Smooth muscle cell (in vitro differentiated cells): ENCODE results near the gene RGS1. TPM values are rescaled to one million over a fixed set of nuclear protein-coding genes. Genes with fewer than 3 reads are reported as not detected.

ENCODE experiments used
- DNase-seq: peaks from one replicate; lab custom pipeline; 2025; ENCODE audit not compliant: unreplicated experiment; lab: John Stamatoyannopoulos, UW
- H2AFZ ChIP-seq: fragments of 200-600 bp; sonication (generic); 2 replicates; pipeline ENCODE4 v1.6.0; 2016; ENCODE audit warnings: antibody characterized with exemption, low read depth, mild to moderate bottlenecking
- H3F3A ChIP-seq: fragments of 200-600 bp; sonication (generic); 2 replicates; pipeline ENCODE4 v1.6.0; 2017; ENCODE audit warnings: antibody characterized with exemption, low read depth
- H3K27ac ChIP-seq: fragments of 200-600 bp; sonication (generic); 2 replicates; pipeline ENCODE4 v1.5.1; 2016; ENCODE audit warnings: low read depth, mild to moderate bottlenecking
- H3K27me3 ChIP-seq: fragments of 200-600 bp; sonication (generic); 2 replicates; pipeline ENCODE4 v1.6.1; 2016; ENCODE audit warnings: low read depth, mild to moderate bottlenecking
- H3K36me3 ChIP-seq: fragments of 200-600 bp; sonication (generic); 2 replicates; pipeline ENCODE4 v1.5.1; 2016; ENCODE audit warnings: low read depth
- H3K4me1 ChIP-seq: fragments of 200-600 bp; sonication (generic); 2 replicates; pipeline ENCODE4 v1.5.1; 2016; ENCODE audit warnings: low read depth
- H3K4me2 ChIP-seq: fragments of 200-600 bp; sonication (generic); 2 replicates; pipeline ENCODE4 v1.6.0; 2016; ENCODE audit warnings: mild to moderate bottlenecking
- H3K4me3 ChIP-seq: fragments of 200-600 bp; sonication (generic); 2 replicates; pipeline ENCODE4 v1.5.1; 2016; ENCODE audit warnings: mild to moderate bottlenecking
- H3K79me2 ChIP-seq: fragments of 200-600 bp; sonication (generic); 2 replicates; pipeline ENCODE4 v1.6.0; 2016; ENCODE audit warnings: low read depth, mild to moderate bottlenecking
- H3K9ac ChIP-seq: fragments of 200-600 bp; sonication (generic); 2 replicates; pipeline ENCODE4 v1.6.0; 2016; ENCODE audit warnings: low read depth
- H3K9me3 ChIP-seq: fragments of 200-600 bp; sonication (generic); replicated peaks from 2 replicates; pipeline ENCODE4 v1.5.1; 2016; ENCODE audit warnings: low read depth
- H4K20me1 ChIP-seq: fragments of 200-600 bp; sonication (generic); 2 replicates; pipeline ENCODE4 v1.6.0; 2016; ENCODE audit warnings: low read depth
- CTCF ChIP-seq: fragments of 200-600 bp; sonication (generic); IDR thresholded peaks from 2 replicates; pipeline ENCODE4 v1.5.1; 2017; ENCODE audit warnings: borderline replicate concordance, mild to moderate bottlenecking, antibody characterized with exemption; ENCODE audit not compliant: insufficient read depth, poor library complexity, severe bottlenecking
- WGBS: methylation state at CpG from one replicate; pipeline ENCODE4 v1.1.7; 2016; ENCODE audit warnings: low lambda C conversion rate; 5-methylcytosine and 5-hydroxymethylcytosine counted together
- polyA plus RNA-seq: library from polyadenylated mRNA; unstranded; fragments of >200 nt; fragmentation: Nextera tagmentation; extraction: Ambion mirVana; gene quantifications from 2 replicates; pipeline ENCODE4 v1.2.1, GENCODE V29; 2016
- total RNA-seq: library from RNA; depleted of rRNA; stranded (reverse); fragments of >200 nt; gene quantifications from 2 replicates; pipeline ENCODE4 v1.2.3, GENCODE V29; 2014

Gene RGS1
- total and polyA plus RNA-seq, 2 experiments from 2014 or later = 119 to 224 TPM

GRCh38 chr1:192534666-192535065, 40.9 kb upstream of the RGS1 start:
- 78% methylated on average over 2 of the region's 2 CpGs for WGBS
- H2AFZ ChIP-seq = no peak overlapping the region
- no peak for DNase-seq
- H3K36me3 ChIP-seq = no peaks in the 10 kb centered on the region
- H3K9me3 ChIP-seq = no peaks in the 10 kb centered on the region
- peaks cover 21% of the 10 kb centered on the region for H3K4me1 ChIP-seq
- H4K20me1 ChIP-seq = no peaks in the 10 kb centered on the region
- no peak overlapping the region for H3K4me3 ChIP-seq
- H3K27me3 ChIP-seq = no peaks in the 10 kb centered on the region
- no peak overlapping the region for H3K27ac ChIP-seq
- peaks cover 10% of the 10 kb centered on the region for H3F3A ChIP-seq
- H3K79me2 ChIP-seq = no peaks in the 10 kb centered on the region
- H3K9ac ChIP-seq = no peak overlapping the region
- no peak overlapping the region for H3K4me2 ChIP-seq
- TF ChIP-seq CTCF = no peak

GRCh38 chr1:192535916-192536664, 39.5 kb upstream of the RGS1 start:
- Histone ChIP-seq H2AFZ (no peak overlapping the region), H3K4me2 (no peak overlapping the region), H3K4me1 (peaks cover 17% of the 10 kb centered on the region), H3K79me2 (no peaks in the 10 kb centered on the region), H3K9ac (no peak overlapping the region), H3K4me3 (no peak overlapping the region), H3F3A (peaks cover 7% of the 10 kb centered on the region), H4K20me1 (no peaks in the 10 kb centered on the region), H3K36me3 (no peaks in the 10 kb centered on the region), H3K27ac (no peak overlapping the region), H3K27me3 (no peaks in the 10 kb centered on the region), H3K9me3 (no peaks in the 10 kb centered on the region)
- no peak for DNase-seq
- TF ChIP-seq CTCF = no peak
- 83% methylated on average over 3 of the region's 3 CpGs for WGBS

- peak overlapping the region; percentile 99 for H3K9ac ChIP-seq
- no peak for DNase-seq
These were observed 36.9 kb upstream of the RGS1 start for GRCh38 chr1:192538407-192539296.

More at GRCh38 chr1:192538407-192539296, 36.9 kb upstream of the RGS1 start:
- Histone ChIP-seq H3K4me3 (no peak overlapping the region), H3K27ac (peak overlapping the region; percentile 100), H4K20me1 (no peaks in the 10 kb centered on the region), H3F3A (peaks cover 7% of the 10 kb centered on the region), H3K9me3 (no peaks in the 10 kb centered on the region), H3K4me1 (peaks cover 17% of the 10 kb centered on the region), H3K4me2 (peak overlapping the region; percentile 61), H3K36me3 (no peaks in the 10 kb centered on the region), H2AFZ (no peak overlapping the region), H3K27me3 (no peaks in the 10 kb centered on the region), H3K79me2 (no peaks in the 10 kb centered on the region)
- no peak for TF ChIP-seq CTCF
- WGBS = 64% methylated on average over 3 of the region's 3 CpGs
